ENCODE results near the gene PIEZO1.

The PIEZO1 gene

DNA sequence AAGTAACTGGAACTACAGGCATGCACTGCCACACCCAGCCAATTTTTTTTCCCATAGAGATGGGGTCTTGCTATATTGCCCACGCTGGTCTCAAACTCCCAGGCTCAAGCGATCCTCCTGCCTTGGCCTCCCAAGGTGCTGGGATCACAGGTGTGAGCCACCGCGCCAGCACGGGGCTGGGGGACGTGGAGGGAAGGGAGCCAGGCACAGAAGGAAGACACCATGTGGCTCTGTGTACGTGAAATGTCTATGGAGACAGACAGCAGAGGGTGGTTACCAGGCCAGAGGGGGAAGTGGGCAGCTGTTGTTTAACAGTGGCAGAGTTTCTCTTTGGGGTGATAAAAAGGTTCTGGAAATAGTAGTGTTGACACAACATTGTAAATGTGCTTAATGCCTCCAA is 4.6 kb upstream of the PIEZO1 start:
- TF ChIP-seq GATA3 (IDR thresholded peaks at IDR 0.05; ENCODE audit: low read depth, low read length) (no peak), GATA2 (IDR thresholded peaks at IDR 0.05; ENCODE audit: low read depth, low read length) (no peak)

DNA sequence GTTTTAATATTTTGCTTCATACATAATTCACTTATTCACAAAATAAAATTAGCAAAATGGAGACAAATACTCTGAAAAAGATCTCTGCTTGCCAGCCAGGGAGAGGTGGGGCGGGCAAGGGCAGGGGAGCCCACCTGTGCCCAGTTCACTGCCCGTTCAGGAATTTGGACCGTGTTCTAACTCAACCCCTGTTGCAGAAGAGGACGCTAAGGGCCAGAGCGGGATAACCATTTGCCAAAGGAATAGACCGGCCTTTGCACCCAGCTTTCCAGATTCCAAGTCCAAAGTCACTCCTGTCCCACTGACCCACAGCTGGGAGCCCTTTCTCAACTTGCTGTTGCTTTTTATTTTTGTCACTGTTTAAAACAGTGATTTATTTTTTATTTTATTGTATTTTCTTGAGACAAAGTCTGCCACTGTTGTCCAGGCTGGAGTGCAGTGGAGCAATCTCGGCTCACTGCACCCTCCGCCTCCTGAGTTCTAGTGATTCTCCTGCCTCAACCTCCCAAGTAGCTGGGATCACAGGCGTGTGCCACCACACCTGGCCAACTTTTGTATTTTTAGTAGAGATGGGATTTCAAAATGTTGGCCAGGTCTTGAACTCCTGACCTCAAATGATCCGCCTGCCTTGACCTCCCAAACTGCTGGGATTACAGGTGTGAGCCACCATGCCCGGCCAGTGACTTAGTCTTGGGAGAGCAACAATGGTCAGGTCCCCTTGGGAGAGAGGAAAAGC is 2.7 kb upstream of the PIEZO1 start:
- TF ChIP-seq GATA3 (IDR thresholded peaks at IDR 0.05; ENCODE audit: low read depth, low read length) (no peak), GATA2 (IDR thresholded peaks at IDR 0.05; ENCODE audit: low read depth, low read length) (no peak)

DNA sequence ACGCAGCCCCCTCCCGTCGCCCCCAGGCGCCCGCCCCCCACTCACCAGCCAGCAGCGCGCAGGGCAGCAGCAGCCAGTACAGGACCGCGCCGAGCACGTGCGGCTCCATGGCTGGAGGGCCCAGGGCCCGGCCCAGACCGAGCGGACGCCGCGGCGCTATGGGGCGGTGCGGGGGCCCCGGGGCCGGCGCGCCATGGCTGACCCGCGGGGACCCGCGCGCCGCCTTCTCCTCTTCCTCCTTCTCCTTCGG is 239 bp downstream of the PIEZO1 start:
- no peak for TF ChIP-seq GATA3 (IDR thresholded peaks at IDR 0.05; ENCODE audit: low read depth, low read length)
- no peak for TF ChIP-seq GATA2 (IDR thresholded peaks at IDR 0.05; ENCODE audit: low read depth, low read length)

DNA sequence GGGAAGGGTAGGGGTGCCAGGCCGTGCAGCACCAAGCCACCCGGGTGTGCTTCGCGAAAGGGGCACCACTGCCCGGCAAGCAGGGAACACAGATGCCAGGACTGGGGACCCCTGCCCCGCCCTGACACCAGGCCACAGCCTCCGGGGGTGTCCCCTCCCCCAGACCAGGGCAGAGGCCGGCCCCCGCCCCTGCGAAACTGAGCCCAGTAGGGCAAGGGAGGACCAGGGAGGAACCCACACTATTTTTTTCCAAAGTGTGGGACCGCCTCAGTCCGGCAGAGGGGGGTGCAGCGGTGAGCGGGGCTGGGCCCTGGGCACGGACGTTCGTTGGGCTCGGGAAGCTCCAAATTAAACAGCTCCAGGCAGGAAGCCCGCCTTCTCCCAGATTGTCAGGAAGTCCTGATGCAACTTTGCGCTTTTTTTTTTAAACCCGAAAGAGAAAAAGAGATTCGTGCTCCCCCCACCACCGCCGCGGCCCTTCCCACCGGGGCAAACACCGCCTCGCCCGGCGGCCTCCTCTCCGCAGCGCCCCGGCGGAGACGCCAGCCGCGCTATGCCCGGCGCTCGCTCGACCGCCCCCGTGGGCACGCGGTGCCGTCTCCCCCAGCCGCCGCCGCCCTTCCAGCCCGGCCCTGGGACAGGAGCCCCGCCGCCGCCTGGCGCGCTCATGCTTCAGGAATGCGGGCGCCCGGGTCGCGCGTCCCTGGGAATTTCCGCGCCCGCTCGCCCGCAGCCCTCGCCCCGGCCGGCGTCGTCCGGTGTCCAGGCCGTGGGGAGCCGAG is 755 bp downstream of the PIEZO1 start:
- no peak for TF ChIP-seq GATA2 (IDR thresholded peaks at IDR 0.05; ENCODE audit: low read depth, low read length)
- no peak for TF ChIP-seq GATA3 (IDR thresholded peaks at IDR 0.05; ENCODE audit: low read depth, low read length)

DNA sequence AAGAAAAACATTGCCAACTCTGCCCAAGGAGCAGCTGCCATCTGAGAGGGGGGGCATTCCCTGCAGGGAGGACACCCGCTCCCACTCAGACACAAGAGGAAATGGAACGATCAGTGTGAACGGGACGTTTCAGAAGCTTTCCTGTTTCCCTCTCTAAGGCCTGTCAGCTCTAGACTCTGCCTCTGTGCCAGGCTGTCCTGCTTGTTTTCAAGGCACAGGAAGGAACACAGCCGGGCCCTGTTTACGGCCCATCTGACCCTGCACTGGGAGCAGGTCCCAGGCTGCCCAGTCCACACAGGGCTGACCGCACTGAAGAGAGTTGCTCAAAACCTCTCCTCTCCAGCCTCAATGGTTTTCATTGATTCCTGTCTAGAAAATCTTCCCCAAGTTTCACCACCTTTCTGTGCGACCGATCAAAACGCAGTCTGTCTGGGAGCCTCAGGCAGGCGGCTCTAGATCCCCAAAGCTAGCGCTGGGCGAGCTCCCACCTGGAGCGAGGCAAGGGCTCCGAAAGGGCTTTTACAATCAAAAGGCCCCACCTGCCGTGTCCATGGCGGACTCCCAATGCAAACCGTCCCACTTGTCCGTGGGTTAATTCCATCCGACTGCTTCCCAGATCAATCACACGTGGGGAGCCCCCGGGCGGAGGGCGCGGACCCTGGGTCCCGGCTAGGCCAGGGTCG is 1.5 kb downstream of the PIEZO1 start:
- TF ChIP-seq GATA3 (IDR thresholded peaks at IDR 0.05; ENCODE audit: low read depth, low read length) (no peak), GATA2 (IDR thresholded peaks at IDR 0.05; ENCODE audit: low read depth, low read length) (no peak)

DNA sequence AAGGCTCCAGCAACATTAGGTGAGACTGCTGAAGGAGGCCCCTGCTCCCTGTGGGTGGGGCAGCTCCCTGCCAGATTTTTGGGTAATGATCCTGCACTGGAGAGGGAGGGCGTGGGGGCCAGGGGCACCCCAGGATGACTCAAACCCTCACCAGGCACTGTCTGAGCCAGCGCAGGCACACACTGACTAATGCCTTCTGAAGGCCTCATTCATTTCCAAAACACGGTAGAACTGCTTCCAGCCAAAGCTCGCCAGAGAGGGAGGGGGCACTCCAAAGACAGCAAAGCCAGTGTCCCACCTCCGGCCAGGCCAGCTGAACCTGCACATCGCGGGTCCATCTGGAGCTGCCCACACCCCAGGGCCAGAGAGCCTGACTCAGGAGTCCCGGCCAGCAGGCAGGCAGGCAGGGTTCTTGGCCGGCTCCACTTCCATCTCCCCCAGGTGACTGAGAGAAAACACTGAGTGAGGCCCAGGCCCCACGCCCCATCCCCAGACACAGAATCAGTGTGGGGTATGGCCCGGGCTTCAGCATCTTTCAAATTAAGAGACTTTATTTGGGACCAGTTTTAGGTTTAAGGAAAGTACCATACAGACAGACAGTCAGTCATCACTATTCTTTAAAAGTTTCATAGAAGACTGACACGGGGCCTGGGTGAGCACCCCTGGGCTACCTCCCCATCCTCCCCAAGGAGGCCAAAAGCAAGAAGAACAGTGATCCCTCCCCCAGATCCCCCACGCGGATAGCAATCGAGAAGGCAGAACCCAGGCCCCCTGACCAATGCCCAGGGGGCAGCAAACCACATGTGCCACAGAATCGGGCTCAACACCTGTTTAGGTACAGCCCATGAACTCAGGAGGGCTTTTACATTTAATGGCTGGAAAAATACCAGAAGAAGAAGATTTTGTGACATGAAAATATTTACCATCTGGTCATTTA is 2.3 kb downstream of the PIEZO1 start:
- TF ChIP-seq GATA3 (IDR thresholded peaks at IDR 0.05; ENCODE audit: low read depth, low read length) (no peak), GATA2 (IDR thresholded peaks at IDR 0.05; ENCODE audit: low read depth, low read length) (no peak)

DNA sequence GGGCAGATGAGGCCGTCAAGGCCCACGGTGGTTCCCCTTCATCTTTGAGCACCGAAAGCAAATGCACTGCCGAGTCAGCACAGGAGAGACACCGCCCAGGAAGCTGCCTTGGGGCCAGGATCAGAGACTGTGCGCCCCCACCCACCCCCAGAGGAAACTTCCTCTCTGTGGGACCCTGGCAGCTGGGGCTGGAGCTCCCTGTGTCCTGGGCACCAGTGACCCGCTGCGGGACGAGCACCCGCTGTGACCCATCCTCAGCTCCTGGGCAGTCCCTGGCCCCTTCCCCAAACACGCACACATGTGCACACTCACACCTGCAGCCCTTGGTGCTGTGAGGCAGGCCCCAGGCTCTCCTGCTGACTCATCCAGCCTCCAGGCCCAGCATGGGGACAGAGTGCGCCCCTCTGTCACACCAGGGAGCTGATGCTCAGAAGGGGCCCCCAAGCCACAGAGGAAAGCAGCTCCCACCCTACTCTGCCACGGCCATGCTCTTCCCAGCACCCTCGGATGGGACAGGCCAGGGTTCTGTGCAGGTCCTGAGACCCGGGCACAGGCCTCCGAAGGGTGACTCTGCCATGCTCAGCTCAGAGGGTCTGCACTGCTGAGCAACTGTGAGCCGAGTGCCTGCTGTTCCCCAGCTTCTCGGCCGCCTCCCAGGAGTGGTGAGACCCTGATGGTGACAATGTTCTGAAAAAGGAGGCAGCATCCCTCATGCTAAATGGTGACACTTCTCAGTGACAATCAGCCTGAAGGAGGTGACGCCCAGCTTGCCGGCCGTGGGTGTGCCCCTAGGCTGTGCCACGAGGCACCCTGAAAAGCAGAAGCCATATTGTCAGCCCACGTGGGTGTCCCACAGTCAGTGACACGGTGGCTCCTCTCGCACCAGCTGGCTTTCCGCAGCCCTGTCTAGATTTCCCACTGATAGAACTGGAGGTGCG is 3.6 kb downstream of the PIEZO1 start:
- no peak for TF ChIP-seq GATA2 (IDR thresholded peaks at IDR 0.05; ENCODE audit: low read depth, low read length)
- TF ChIP-seq GATA3 (IDR thresholded peaks at IDR 0.05; ENCODE audit: low read depth, low read length) = no peak

DNA sequence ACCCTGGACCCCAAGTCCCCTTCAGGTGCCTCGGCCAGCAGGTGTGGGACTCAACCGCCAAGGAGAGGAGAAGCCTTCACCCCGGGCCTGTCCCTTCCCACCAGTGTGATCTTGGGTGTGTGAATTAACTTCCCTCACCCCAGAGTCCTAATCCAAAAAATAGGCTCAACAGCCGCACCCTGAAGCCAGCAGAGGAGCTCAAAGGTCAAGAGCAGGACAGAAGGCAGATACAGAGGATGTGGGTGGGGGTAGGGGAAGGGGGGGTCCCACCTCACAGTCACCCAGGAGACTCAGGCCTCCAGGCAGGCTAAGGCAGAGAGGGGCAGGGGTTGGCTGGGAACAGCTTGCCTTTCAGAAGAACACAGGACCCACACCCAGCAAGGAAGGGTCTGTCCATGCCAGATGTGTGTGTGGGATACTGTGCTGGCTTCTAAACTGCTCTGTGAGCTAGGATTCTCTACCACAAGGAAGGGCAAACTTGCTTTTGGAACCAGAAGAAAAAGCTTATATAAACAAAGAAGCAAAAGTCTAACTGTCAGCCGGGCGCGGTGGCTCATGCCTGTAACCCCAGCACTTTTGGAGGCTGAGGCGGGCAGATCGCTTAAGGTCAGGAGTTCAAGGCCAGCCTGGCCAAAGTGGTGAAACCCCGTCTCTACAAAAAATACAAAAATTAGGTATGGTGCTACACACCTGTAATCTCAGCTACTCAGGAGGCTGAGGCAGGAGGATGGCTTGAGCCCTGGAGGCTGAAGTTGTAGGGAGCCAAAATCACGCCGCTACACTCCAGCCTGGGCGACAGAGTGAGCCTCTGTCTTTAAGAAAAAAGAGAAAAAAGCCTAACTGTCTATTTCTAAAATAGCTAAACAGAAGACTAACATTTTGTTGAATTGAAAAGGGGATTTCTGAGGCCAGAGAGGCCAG is 4.6 kb downstream of the PIEZO1 start:
- TF ChIP-seq GATA3 (IDR thresholded peaks at IDR 0.05; ENCODE audit: low read depth, low read length) (no peak), GATA2 (IDR thresholded peaks at IDR 0.05; ENCODE audit: low read depth, low read length) (no peak)

DNA sequence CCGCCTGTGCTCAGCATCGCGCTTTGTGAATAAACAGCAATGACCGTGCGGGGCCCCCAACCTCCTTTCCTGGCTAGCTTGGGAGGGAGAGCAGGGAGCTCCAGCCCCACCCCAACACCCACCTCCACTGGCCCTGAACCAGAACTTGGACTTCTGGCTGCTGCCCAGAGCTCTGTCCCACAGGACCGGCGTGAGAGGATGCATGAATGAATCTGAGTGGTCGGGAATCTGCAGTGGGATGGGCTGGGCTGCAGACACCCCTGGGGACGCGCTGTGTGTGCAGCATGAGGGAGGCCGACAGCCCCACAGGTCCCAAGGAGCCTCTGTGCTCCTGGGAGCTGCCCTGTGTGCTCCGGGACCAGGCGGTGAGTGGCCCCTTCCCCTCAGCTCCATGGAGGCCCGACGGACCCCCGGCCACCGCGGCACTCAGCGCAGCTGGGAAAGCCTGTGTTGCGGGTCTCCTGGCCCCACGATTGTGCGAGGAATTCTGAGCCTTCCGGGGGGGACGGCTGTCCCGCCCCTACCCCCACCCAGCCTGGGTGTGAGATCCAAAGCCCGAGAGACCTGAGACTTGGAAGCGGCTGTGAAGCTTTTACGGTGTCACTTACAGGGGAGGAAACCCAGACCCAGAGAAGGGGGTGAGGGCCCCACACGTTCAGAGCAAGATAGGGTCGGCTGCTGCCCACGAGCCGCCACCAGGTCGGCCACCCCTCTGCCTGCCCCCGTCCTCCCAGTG is 5.4 kb downstream of the PIEZO1 start:
- no peak for TF ChIP-seq GATA3 (IDR thresholded peaks at IDR 0.05; ENCODE audit: low read depth, low read length)
- no peak for TF ChIP-seq GATA2 (IDR thresholded peaks at IDR 0.05; ENCODE audit: low read depth, low read length)

DNA sequence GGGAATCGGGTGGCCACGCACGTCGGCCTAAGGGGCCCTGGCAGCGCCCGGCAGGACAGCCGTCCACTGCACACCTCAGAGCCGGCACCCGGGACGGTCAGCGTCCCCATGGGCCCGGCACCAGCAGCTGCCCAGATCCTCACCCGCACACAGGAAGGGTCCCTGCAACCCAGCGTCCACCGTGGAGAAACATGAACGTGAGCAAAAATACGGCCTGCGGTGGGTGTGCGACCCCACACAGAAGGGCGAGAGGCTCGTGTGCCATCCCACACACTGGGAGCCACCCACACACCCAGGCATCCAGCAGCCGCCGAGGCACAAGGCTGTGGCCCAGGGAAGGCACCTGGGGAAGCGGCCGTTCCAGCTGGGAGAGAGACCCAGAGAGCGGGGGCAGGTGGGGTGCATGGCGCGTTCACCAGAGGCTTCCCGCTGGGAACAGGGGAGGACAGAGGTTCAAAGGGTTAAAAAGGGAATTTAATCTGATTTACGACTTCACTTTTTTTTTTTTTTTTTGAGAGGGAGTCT is 6.4 kb downstream of the PIEZO1 start:
- TF ChIP-seq GATA2 (IDR thresholded peaks at IDR 0.05; ENCODE audit: low read depth, low read length) (no peak), GATA3 (IDR thresholded peaks at IDR 0.05; ENCODE audit: low read depth, low read length) (no peak)

DNA sequence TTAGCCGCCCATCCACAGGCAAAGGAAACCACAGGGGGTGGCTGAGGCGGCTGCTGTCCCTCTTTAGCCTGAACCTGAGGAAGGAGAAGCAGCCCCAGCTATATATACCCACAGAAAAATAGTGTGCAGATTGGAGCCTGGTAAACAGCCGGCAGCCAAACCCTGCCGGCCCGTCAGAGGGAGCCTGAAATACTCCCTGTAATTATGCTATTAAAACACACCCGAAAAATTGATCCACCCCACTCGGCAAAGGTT is 6.8 kb downstream of the PIEZO1 start:
- no peak for TF ChIP-seq GATA2 (IDR thresholded peaks at IDR 0.05; ENCODE audit: low read depth, low read length)
- no peak for TF ChIP-seq GATA3 (IDR thresholded peaks at IDR 0.05; ENCODE audit: low read depth, low read length)
